MM.1S (cell line): Measurements from ENCODE around the gene DENND1A.

Source experiments
- DNase-seq: peaks from one replicate; pipeline ENCODE4 v3.0.0-alpha.2; 2015
- H2AFZ ChIP-seq: fragments of 300-600 bp; sonication (generic); 2 replicates; pipeline ENCODE4 v1.6.0; 2016; ENCODE audit warnings: antibody characterized with exemption, low read length
- H3F3A ChIP-seq: fragments of 300-600 bp; sonication (generic); 2 replicates; pipeline ENCODE4 v1.6.1; 2016; ENCODE audit warnings: mild to moderate bottlenecking, antibody characterized with exemption, low read length, moderate library complexity, mixed read lengths; ENCODE audit not compliant: insufficient read depth
- H3K27ac ChIP-seq: fragments of 300-600 bp; sonication (generic); 2 replicates; pipeline ENCODE4 v1.5.1; 2016; ENCODE audit warnings: mild to moderate bottlenecking, low read length
- H3K27me3 ChIP-seq: fragments of 300-600 bp; sonication (generic); replicated peaks from 2 replicates; pipeline ENCODE4 v1.6.0; 2016; ENCODE audit warnings: low read length; ENCODE audit not compliant: insufficient read depth
- H3K36me3 ChIP-seq: fragments of 300-600 bp; sonication (generic); replicated peaks from 2 replicates; pipeline ENCODE4 v1.6.1; 2016; ENCODE audit warnings: mild to moderate bottlenecking, low read length, mixed read lengths; ENCODE audit not compliant: insufficient read depth
- H3K4me1 ChIP-seq: fragments of 300-600 bp; sonication (generic); 2 replicates; pipeline ENCODE4 v1.6.1; 2016; ENCODE audit warnings: low read length, mixed read lengths
- H3K4me2 ChIP-seq: fragments of 300-600 bp; sonication (generic); 2 replicates; pipeline ENCODE4 v1.6.0; 2016; ENCODE audit warnings: low read depth, low read length
- H3K4me3 ChIP-seq: fragments of 300-600 bp; sonication (generic); 2 replicates; pipeline ENCODE4 v1.5.1; 2016; ENCODE audit warnings: low read length, mixed read lengths
- H3K79me2 ChIP-seq: fragments of 300-600 bp; sonication (generic); 2 replicates; pipeline ENCODE4 v1.6.1; 2016; ENCODE audit warnings: mixed run types, low read length, mixed read lengths
- H3K9ac ChIP-seq: fragments of 300-600 bp; sonication (generic); 2 replicates; pipeline ENCODE4 v1.6.1; 2016; ENCODE audit warnings: low read length, mixed read lengths
- H3K9me2 ChIP-seq: fragments of 300-600 bp; sonication (generic); replicated peaks from 2 replicates; pipeline ENCODE4 v1.6.1; 2016; ENCODE audit warnings: mild to moderate bottlenecking, low read length, mixed read lengths; ENCODE audit not compliant: insufficient read depth
- H3K9me3 ChIP-seq: fragments of 300-600 bp; sonication (generic); replicated peaks from 2 replicates; pipeline ENCODE4 v1.6.1; 2016; ENCODE audit warnings: mild to moderate bottlenecking, low read length, mixed read lengths; ENCODE audit not compliant: insufficient read depth
- H4K20me1 ChIP-seq: fragments of 300-600 bp; sonication (generic); 2 replicates; pipeline ENCODE4 v1.6.1; 2016; ENCODE audit warnings: mild to moderate bottlenecking, low read length, moderate library complexity, mixed read lengths; ENCODE audit not compliant: insufficient read depth
- EZH2 ChIP-seq: fragments of 300-600 bp; sonication (generic); optimal IDR thresholded peaks from 2 replicates; pipeline ENCODE3; 2017; ENCODE audit warnings: low read depth, mild to moderate bottlenecking, antibody characterized with exemption, low read length, mixed read lengths
- EZH2phosphoT487 ChIP-seq: fragments of 300-600 bp; sonication (generic); IDR thresholded peaks from 2 replicates; pipeline ENCODE4 v1.6.1; 2018; ENCODE audit warnings: antibody characterized with exemption, low read length
- TF ChIP-seq, protein P1 (sequence below): fragments of 300-600 bp; sonication (generic); IDR thresholded peaks from 2 replicates; pipeline ENCODE4 v1.5.1; 2016; ENCODE audit warnings: antibody characterized with exemption, low read length, mixed read lengths

Gene DENND1A

DNA sequence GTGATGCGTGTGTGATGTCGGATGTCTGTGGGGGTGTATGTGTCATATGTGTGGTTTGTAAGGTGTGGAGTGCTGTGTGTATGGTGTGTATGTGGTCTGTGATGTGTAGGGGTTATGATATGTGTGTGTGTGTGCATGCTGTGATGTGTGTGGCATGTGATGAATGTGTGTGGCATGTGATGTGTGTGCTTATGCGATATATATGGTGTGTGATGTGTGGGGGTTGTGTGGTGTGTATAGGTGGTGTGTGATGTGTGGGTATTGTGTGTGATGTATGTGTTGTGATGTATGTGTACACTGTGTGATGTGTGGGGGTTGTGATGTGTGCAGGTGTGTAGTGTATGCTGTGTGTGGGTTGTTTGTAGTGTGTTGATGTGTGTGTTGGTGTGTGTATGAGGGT lies 583.1 kb downstream of the DENND1A start:
- no peaks in the 10 kb centered on the region for H3K27me3 ChIP-seq
- peaks cover 5% of the 10 kb centered on the region; the same call in 1 of the 2 replicates for H3K4me1 ChIP-seq
- H2AFZ ChIP-seq, result no peak overlapping the region
- no peaks in the 10 kb centered on the region for H3K36me3 ChIP-seq
- no peaks in the 10 kb centered on the region for H3K9me2 ChIP-seq
- H3K4me3 ChIP-seq, result no peak overlapping the region
- H3K79me2 ChIP-seq, result no peaks in the 10 kb centered on the region
- H3K27ac ChIP-seq, result no peak overlapping the region
- no peaks in the 10 kb centered on the region; the same call in 1 of the 2 replicates for H3F3A ChIP-seq
- no peak for DNase-seq
- H3K4me2 ChIP-seq, result no peak overlapping the region
- H4K20me1 ChIP-seq, result no peaks in the 10 kb centered on the region
- TF ChIP-seq EZH2 (no peak), EZH2phosphoT487 (no peak)
- TF ChIP-seq, protein P1, sequence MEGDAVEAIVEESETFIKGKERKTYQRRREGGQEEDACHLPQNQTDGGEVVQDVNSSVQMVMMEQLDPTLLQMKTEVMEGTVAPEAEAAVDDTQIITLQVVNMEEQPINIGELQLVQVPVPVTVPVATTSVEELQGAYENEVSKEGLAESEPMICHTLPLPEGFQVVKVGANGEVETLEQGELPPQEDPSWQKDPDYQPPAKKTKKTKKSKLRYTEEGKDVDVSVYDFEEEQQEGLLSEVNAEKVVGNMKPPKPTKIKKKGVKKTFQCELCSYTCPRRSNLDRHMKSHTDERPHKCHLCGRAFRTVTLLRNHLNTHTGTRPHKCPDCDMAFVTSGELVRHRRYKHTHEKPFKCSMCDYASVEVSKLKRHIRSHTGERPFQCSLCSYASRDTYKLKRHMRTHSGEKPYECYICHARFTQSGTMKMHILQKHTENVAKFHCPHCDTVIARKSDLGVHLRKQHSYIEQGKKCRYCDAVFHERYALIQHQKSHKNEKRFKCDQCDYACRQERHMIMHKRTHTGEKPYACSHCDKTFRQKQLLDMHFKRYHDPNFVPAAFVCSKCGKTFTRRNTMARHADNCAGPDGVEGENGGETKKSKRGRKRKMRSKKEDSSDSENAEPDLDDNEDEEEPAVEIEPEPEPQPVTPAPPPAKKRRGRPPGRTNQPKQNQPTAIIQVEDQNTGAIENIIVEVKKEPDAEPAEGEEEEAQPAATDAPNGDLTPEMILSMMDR, result no peak
- H3K9ac ChIP-seq, result no peak overlapping the region
- no peaks in the 10 kb centered on the region for H3K9me3 ChIP-seq

DNA sequence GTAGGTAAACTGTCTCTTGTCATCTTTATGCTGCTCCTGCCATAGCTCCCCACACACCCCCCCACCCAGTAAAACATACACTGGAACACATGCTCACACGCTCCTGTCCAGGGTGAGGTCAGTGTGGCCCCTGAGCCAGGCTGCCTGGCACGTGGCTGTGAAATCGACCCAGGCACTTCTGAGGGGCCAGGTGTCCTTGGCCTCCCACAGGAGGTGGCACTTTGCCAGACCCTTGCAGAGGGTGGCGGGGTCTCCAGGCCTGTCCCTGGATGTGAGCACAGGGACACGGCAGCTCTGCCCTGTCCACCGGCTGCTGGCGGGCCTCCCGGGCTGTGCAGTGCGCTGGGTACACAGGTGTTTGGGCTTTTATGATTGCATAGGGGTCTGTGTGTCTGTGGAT lies 583.9 kb downstream of the DENND1A start:
- no peaks in the 10 kb centered on the region for H4K20me1 ChIP-seq
- H3K9me2 ChIP-seq, result no peaks in the 10 kb centered on the region
- no peaks in the 10 kb centered on the region for H3K79me2 ChIP-seq
- no peak overlapping the region for H3K9ac ChIP-seq
- peaks cover 1% of the 10 kb centered on the region; the same call in 1 of the 2 replicates for H3F3A ChIP-seq
- no peaks in the 10 kb centered on the region for H3K27me3 ChIP-seq
- no peak overlapping the region for H3K4me3 ChIP-seq
- DNase-seq, result no peak
- no peaks in the 10 kb centered on the region for H3K9me3 ChIP-seq
- no peaks in the 10 kb centered on the region for H3K36me3 ChIP-seq
- H2AFZ ChIP-seq, result no peak overlapping the region
- peaks cover 9% of the 10 kb centered on the region for H3K4me1 ChIP-seq
- H3K4me2 ChIP-seq, result no peak overlapping the region
- TF ChIP-seq EZH2phosphoT487, result no peak
- TF ChIP-seq, protein P1, result no peak
- TF ChIP-seq EZH2, result no peak
- no peak overlapping the region for H3K27ac ChIP-seq

DNA sequence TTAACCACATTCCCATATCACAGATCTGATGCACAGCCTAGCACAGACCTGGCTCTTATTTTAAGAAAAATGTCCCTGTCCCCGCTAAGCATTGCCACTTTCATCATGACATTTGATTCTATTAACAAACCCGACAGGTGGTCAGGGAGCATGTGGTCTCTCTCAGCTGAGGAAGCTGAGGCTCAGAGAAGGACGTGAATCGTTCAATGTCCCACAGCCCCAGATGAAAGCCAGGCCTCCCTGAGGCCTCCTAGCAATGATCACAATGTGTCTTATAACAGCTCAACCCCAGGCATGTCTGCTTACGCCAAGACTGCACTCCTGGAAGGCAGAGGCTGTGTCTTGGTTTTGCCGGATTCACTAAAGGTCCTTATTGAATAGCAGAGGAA lies 584.4 kb downstream of the DENND1A start:
- TF ChIP-seq, protein P1, result no peak
- TF ChIP-seq EZH2phosphoT487 (no peak), EZH2 (no peak)
- Histone ChIP-seq H3K27me3 (no peaks in the 10 kb centered on the region), H2AFZ (no peak overlapping the region), H3K9ac (no peak overlapping the region), H4K20me1 (no peaks in the 10 kb centered on the region), H3K9me2 (no peaks in the 10 kb centered on the region), H3K4me3 (no peak overlapping the region), H3K27ac (no peak overlapping the region), H3K9me3 (no peaks in the 10 kb centered on the region), H3K4me2 (no peak overlapping the region), H3K79me2 (no peaks in the 10 kb centered on the region), H3F3A (peaks cover 4% of the 10 kb centered on the region; the same call in 1 of the 2 replicates), H3K4me1 (peaks cover 14% of the 10 kb centered on the region), H3K36me3 (no peaks in the 10 kb centered on the region)
- no peak for DNase-seq
